Gastrocnemius medialis (tissue), 4 donors: ENCODE measurements around the gene RNF112.

Experiments used
- POLR2A ChIP-seq, 2 donors: fragments of 450-650 bp; IDR thresholded peaks; one replicate each; pipeline ENCODE4 v1.6.1; 2017; ENCODE audit warnings: antibody characterized with exemption in 2 of 2, mild to moderate bottlenecking in 2 of 2, moderate library complexity in 2 of 2
- TF ChIP-seq, protein P1 (sequence below), 5 experiments: fragments of 450-650 bp in 3 of 5; fragments of 200-600 bp in 2 of 5; sonication (generic) in 2 of 5; IDR thresholded peaks in 4 of 5; conservative IDR thresholded peaks in 1 of 5; 1 replicate in 4 of 5; 2 replicates in 1 of 5; pipeline ENCODE4 v1.5.1; 2016 to 2019; ENCODE audit warnings: antibody characterized with exemption in 5 of 5, mild to moderate bottlenecking in 3 of 5, moderate library complexity in 3 of 5

- TF ChIP-seq, protein P1, sequence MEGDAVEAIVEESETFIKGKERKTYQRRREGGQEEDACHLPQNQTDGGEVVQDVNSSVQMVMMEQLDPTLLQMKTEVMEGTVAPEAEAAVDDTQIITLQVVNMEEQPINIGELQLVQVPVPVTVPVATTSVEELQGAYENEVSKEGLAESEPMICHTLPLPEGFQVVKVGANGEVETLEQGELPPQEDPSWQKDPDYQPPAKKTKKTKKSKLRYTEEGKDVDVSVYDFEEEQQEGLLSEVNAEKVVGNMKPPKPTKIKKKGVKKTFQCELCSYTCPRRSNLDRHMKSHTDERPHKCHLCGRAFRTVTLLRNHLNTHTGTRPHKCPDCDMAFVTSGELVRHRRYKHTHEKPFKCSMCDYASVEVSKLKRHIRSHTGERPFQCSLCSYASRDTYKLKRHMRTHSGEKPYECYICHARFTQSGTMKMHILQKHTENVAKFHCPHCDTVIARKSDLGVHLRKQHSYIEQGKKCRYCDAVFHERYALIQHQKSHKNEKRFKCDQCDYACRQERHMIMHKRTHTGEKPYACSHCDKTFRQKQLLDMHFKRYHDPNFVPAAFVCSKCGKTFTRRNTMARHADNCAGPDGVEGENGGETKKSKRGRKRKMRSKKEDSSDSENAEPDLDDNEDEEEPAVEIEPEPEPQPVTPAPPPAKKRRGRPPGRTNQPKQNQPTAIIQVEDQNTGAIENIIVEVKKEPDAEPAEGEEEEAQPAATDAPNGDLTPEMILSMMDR (IDR thresholded peaks at IDR 0.05 in 4 of 5, conservative IDR thresholded peaks at IDR 0.05 in 1 of 5) = peak; percentile 99
- TF ChIP-seq POLR2A (IDR thresholded peaks at IDR 0.05) = peak in 1 of 2 donors; percentile 44
These were observed 48.5 kb upstream of the RNF112 start, which contains the start of gene B9D1 for GRCh38 chr17:19362277-19363113.
